ENCODE data around the gene SLC35F3.

GRCh38 chr1:234072793-234073192 lies 168.3 kb downstream of the SLC35F3 start:
- TF ChIP-seq CTCF (conservative IDR thresholded peaks at IDR 0.05; ENCODE audit: low read depth in 2 of 2) (no peak), EZH2 (IDR thresholded peaks at IDR 0.05; ENCODE audit: low read depth, unreplicated experiment) (no peak), EZH2phosphoT487 (IDR thresholded peaks at IDR 0.05; ENCODE audit: unreplicated experiment) (no peak), POLR2AphosphoS5 (IDR thresholded peaks at IDR 0.05; ENCODE audit: low read depth) (no peak), CREB1 (CRISPR knock-in tag; IDR thresholded peaks at IDR 0.05; ENCODE audit: low read depth) (no peak)
